Right lobe of liver (tissue), 4 donors: ENCODE measurements around the gene IL15RA.

ENCODE experiments used
- CTCF ChIP-seq, 4 donors: fragments of 200-600 bp in 3 of 4; fragments of 450-650 bp in 1 of 4; IDR thresholded peaks; one replicate each; pipeline versions ENCODE4 v1.5.1 to v1.8.0; 2016 to 2022; ENCODE audit warnings: antibody characterized with exemption in 4 of 4, mild to moderate bottlenecking in 2 of 4
- POLR2A ChIP-seq: fragments of 450-650 bp; IDR thresholded peaks from one replicate; pipeline ENCODE4 v1.6.1; 2017; ENCODE audit warnings: antibody characterized with exemption, mild to moderate bottlenecking
- donor health status: DM: no; HTN: no; CAD: no.
- donor health status: DM: no; HTN: no; CAD: no.
- donor health status: DM: no; HTN: yes; CAD: no.

- TF ChIP-seq POLR2A, result no peak
- no peak for TF ChIP-seq CTCF (IDR thresholded peaks at IDR 0.05)
Measured at GRCh38 chr10:6010569-6010968, 33.2 kb upstream of the IL15RA start.
